Activated B cell treated with CpG ODN at 0.5 μM for 24 hours (primary cell): ENCODE results near the gene NDUFAF3. TPM values are rescaled to one million over a fixed set of nuclear protein-coding genes. Genes with fewer than 3 reads are reported as not detected.

Experiments
- ATAC-seq: fragments of 200-7000 bp; cut with Tn5 transposase; one replicate; pipeline ENCODE4 v1.10.0; 2021; ENCODE audit warnings: low read depth, mild to moderate bottlenecking, moderate library complexity
- CTCF ChIA-PET: fragments of 350-600 bp; sonication (Branson Sonifier 250); formaldehyde crosslinking; loops from one replicate; lab custom pipeline; 2021; ENCODE audit warnings: antibody characterized with exemption; lab: Charles Lee
- POLR2A ChIA-PET: fragments of 350-600 bp; sonication (Branson Sonifier 250); formaldehyde crosslinking; loops from one replicate; lab custom pipeline; 2021; ENCODE audit warnings: antibody characterized with exemption; lab: Charles Lee
- DNase-seq: peaks from one replicate; pipeline ENCODE4 v3.0.0; 2022
- H3K27ac Mint-ChIP-seq: one replicate; pipeline ENCODE4 v1.8.0; 2020; ENCODE audit warnings: mixed read lengths
- H3K27me3 Mint-ChIP-seq: one replicate; pipeline ENCODE4 v1.8.0; 2021; ENCODE audit warnings: mixed read lengths
- H3K36me3 Mint-ChIP-seq: one replicate; pipeline ENCODE4 v1.8.0; 2021; ENCODE audit warnings: low read depth, mixed read lengths
- H3K4me1 Mint-ChIP-seq: one replicate; pipeline ENCODE4 v1.8.0; 2021; ENCODE audit warnings: mixed read lengths
- H3K4me3 Mint-ChIP-seq: one replicate; pipeline ENCODE4 v1.8.0; 2020; ENCODE audit warnings: mild to moderate bottlenecking, mixed read lengths
- H3K9me3 Mint-ChIP-seq: one replicate; pipeline ENCODE4 v1.8.0; 2020; ENCODE audit warnings: mixed read lengths
- CTCF ChIP-seq: fragments of 200-600 bp; IDR thresholded peaks from one replicate; pipeline ENCODE4 v1.8.0; 2022; ENCODE audit warnings: antibody characterized with exemption, mild to moderate bottlenecking
- intact Hi-C: fragments of 100-400 bp; cut with micrococcal nuclease; formaldehyde crosslinking; loops from one replicate; pipeline ENCODE4 v1.15.1; 2024
- total RNA-seq: library from RNA; stranded (reverse); gene quantifications from 2 replicates; pipeline ENCODE4 v1.2.3, GENCODE V29; 2022

Gene NDUFAF3
- total RNA-seq, 1 donor from 2014 or later: 86.5 TPM

GRCh38 chr3:49054344-49054862, 32.5 kb downstream of the NDUFAF3 start:
- Mint-ChIP-seq H3K27me3 (no peaks in the 10 kb centered on the region), H3K4me1 (no peaks in the 10 kb centered on the region), H3K4me3 (no peak overlapping the region), H3K36me3 (peaks cover 78% of the 10 kb centered on the region), H3K9me3 (no peaks in the 10 kb centered on the region), H3K27ac (no peak overlapping the region)
- CTCF ChIA-PET: no interaction called here
- no peak for DNase-seq
- no peak for TF ChIP-seq CTCF
- intact Hi-C loops: no loop called here
- POLR2A ChIA-PET: interaction anchor here (0.6 kb wide), 1 partner anchor 220 kb away, joined by 4 read pairs; no protein-coding TSS in a partner anchor
- no peak for ATAC-seq

- ChIA-PET CTCF (no interaction called here), POLR2A (no interaction called here)
- no peak for DNase-seq
- Mint-ChIP-seq H3K36me3 (peaks cover 74% of the 10 kb centered on the region), H3K4me1 (no peaks in the 10 kb centered on the region), H3K27me3 (no peaks in the 10 kb centered on the region), H3K27ac (no peak overlapping the region), H3K4me3 (no peak overlapping the region), H3K9me3 (no peaks in the 10 kb centered on the region)
- no peak for TF ChIP-seq CTCF
- no peak for ATAC-seq
- intact Hi-C loops: no loop called here
Observed at GRCh38 chr3:49057268-49057667, 35.3 kb downstream of the NDUFAF3 start.

- H3K4me3 Mint-ChIP-seq: no peak overlapping the region
- CTCF ChIA-PET: no interaction called here
- H3K27ac Mint-ChIP-seq: no peak overlapping the region
- no peaks in the 10 kb centered on the region for H3K9me3 Mint-ChIP-seq
- ATAC-seq: no peak
- TF ChIP-seq CTCF: no peak
- no peaks in the 10 kb centered on the region for H3K4me1 Mint-ChIP-seq
- H3K36me3 Mint-ChIP-seq: peaks cover 72% of the 10 kb centered on the region
- no peaks in the 10 kb centered on the region for H3K27me3 Mint-ChIP-seq
- intact Hi-C loops: no loop called here
- POLR2A ChIA-PET: interaction anchor here (0.7 kb wide), 1 partner anchor 28 kb away, joined by 4 read pairs; no protein-coding TSS in a partner anchor
- DNase-seq: no peak
Observed at GRCh38 chr3:49058011-49058410, 36.1 kb downstream of the NDUFAF3 start.

Other genes with a start within 250 kb of the NDUFAF3 start
- gene PRKAR2A, start 174.2 kb upstream of the NDUFAF3 start, total RNA-seq: 27.4 and 28.0 TPM in 2 replicates
- 9.9 and 11.0 TPM in 2 replicates for gene SLC25A20, start 123.2 kb upstream of the NDUFAF3 start, total RNA-seq
- 96.6 and 112 TPM in 2 replicates for gene ARIH2, start 103.3 kb upstream of the NDUFAF3 start, total RNA-seq
- 26.0 and 34.4 TPM in 2 replicates for gene P4HTM, start 31.9 kb upstream of the NDUFAF3 start, total RNA-seq
- 205 and 250 TPM in 2 replicates for gene WDR6, start 14.7 kb upstream of the NDUFAF3 start, total RNA-seq
- 36.7 and 38.3 TPM in 2 replicates for gene DALRD3, start 3.5 kb upstream of the NDUFAF3 start, total RNA-seq
- gene IMPDH2, start 7.3 kb downstream of the NDUFAF3 start, total RNA-seq: 387 and 414 TPM in 2 replicates
- gene QRICH1, start 72.0 kb downstream of the NDUFAF3 start, total RNA-seq: 142 and 155 TPM in 2 replicates
- gene QARS1, start 82.6 kb downstream of the NDUFAF3 start, total RNA-seq: 321 and 342 TPM in 2 replicates
- 62.0 and 75.3 TPM in 2 replicates for gene USP19, start 98.7 kb downstream of the NDUFAF3 start, total RNA-seq
- not detected in 2 replicates for gene LAMB2, start 110.9 kb downstream of the NDUFAF3 start, total RNA-seq
- gene CCDC71, start 144.2 kb downstream of the NDUFAF3 start, total RNA-seq: 28.3 and 28.9 TPM in 2 replicates
- 1.1 and 1.2 TPM in 2 replicates for gene KLHDC8B, start 149.5 kb downstream of the NDUFAF3 start, total RNA-seq